ENCODE data around the gene DESI1.

Gene DESI1

DNA sequence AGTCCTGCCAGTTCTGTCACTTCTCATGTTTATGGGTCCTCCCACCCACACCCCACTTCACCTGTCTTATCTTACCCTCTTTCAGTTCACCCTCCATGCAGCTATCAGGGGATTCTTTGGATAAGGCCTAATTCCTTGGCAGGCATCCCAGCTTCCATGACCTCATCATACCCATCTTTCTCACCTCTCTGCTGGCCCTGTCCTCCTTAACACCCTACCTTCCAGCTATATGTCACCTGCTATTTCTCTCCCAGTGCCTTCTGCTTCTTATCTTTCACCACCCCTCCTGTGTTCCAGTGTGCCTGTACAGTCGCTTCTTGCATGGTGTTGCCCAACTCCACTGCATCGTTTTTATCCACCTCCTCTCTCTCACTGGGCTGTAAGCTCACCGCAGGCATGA lies 39.6 kb upstream of the DESI1 start:
- TF ChIP-seq, protein P1, sequence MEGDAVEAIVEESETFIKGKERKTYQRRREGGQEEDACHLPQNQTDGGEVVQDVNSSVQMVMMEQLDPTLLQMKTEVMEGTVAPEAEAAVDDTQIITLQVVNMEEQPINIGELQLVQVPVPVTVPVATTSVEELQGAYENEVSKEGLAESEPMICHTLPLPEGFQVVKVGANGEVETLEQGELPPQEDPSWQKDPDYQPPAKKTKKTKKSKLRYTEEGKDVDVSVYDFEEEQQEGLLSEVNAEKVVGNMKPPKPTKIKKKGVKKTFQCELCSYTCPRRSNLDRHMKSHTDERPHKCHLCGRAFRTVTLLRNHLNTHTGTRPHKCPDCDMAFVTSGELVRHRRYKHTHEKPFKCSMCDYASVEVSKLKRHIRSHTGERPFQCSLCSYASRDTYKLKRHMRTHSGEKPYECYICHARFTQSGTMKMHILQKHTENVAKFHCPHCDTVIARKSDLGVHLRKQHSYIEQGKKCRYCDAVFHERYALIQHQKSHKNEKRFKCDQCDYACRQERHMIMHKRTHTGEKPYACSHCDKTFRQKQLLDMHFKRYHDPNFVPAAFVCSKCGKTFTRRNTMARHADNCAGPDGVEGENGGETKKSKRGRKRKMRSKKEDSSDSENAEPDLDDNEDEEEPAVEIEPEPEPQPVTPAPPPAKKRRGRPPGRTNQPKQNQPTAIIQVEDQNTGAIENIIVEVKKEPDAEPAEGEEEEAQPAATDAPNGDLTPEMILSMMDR (conservative IDR thresholded peaks at IDR 0.05; ENCODE audit: low read length) = no peak
- H3K4me3 ChIP-seq (ENCODE audit: low read length) = no peak overlapping the region
- no peak for DNase-seq (ENCODE audit: low read depth)

DNA sequence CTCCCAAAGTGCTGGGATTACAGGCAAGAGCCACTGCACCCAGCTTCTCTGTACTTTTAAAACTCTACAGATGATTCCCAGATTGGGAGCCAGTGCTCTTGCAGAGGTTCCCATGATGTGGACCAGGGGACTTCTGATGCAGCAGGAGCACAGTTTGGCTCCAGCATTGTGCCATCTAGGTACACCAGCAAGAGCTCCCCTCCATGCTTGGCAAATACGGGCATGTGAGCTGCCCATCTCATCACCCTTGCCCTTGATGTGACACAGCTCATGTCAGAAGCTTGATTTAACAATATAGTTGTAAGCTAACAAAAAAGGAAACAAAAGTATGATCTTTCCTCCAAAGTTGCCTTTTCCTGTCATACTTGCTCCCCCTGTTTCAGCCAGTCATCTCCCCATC lies 39.1 kb upstream of the DESI1 start:
- TF ChIP-seq, protein P1 (conservative IDR thresholded peaks at IDR 0.05; ENCODE audit: low read length) = no peak
- no peak for DNase-seq (ENCODE audit: low read depth)

DNA sequence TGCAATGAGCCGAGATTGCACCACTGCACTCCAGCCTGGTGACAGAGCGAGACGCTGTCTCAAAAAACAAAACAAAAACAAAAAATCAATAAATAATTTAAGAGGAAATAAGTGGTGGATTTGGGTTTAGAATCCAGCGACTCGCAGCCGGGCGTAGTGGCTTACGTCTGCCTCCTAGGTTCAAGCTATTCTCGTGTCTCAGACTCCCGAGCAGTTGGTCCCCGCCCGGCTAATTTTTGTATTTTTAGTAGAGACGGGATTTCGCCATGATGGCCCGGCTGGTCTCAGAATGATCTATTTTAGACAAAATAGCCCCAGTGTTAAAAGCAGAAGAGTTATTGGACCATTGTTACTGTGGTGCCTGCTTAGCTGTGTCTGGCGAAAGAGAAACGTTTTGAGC lies 38.0 kb upstream of the DESI1 start:
- DNase-seq (ENCODE audit: low read depth) = no peak
- TF ChIP-seq, protein P1 (conservative IDR thresholded peaks at IDR 0.05; ENCODE audit: low read length) = no peak
- H3K4me3 ChIP-seq (ENCODE audit: low read length) = no peak overlapping the region

More for the DNA sequence above, 39.1 kb upstream of the DESI1 start:
- no peak overlapping the region for H3K4me3 ChIP-seq (ENCODE audit: low read length)

DNA sequence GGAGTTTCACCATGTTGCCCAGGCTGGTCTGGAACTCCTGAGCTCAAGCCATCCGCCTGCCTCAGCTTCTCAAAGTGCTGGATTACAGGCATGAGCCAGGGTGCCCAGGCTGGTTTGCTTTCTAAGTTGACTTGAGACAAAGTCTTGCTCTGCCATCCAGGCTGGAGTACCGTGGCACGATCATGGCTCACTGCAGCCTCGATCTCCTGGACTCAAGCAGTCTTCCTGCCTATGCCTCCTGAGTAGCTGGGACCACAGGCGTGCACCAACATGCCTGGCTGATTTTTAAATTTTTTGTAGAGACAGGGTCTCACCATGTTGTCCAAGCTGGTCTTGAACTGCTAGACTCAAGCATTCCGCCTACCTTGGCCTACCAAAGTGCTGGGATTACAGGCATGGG lies 36.9 kb upstream of the DESI1 start:
- no peak overlapping the region for H3K4me3 ChIP-seq (ENCODE audit: low read length)
- TF ChIP-seq, protein P1 (conservative IDR thresholded peaks at IDR 0.05; ENCODE audit: low read length) = no peak
- DNase-seq (ENCODE audit: low read depth) = no peak

DNA sequence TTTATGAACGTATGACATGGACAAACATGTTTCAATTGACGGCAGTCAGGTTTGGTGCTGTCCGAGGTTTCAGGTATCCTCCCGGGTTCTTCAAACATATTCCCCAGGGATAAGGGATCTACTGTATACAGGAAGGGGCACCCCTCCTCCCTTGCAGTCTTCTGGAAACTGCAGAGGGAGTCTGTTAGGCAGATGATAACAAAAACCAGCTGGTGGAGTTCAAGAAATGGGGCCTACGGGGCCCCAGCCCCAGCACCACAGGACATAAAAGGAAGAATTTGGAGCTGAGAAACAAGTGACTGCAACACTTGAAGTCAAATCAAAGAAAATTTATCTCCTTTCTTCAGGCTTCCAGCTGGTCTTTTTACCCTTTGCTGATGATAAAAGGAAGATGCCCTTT lies 35.7 kb upstream of the DESI1 start:
- TF ChIP-seq, protein P1 (conservative IDR thresholded peaks at IDR 0.05; ENCODE audit: low read length) = no peak
- DNase-seq (ENCODE audit: low read depth) = peak; percentile 13
- no peak overlapping the region for H3K4me3 ChIP-seq (ENCODE audit: low read length)

DNA sequence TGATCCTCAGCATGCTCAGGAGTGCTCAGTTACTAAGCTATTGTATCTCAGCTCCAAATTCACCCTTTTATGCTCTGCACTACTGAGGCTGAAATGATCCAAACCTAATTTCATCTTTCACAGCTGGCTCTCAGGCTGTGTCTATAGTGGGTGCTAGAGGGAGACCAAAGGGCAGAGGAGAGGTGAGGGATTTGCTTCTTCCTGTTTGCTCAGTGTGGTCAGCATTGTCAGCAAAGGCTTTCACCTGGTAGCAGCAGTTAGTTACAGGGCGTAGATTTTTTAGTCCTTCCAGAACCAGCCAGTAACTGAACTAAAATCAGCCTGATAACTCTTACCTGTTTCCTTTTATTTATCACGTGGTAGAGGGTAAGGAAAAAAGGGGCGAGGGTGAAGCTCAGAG lies 33.5 kb upstream of the DESI1 start:
- TF ChIP-seq, protein P1 (conservative IDR thresholded peaks at IDR 0.05; ENCODE audit: low read length) = no peak
- H3K4me3 ChIP-seq (ENCODE audit: low read length) = no peak overlapping the region
- no peak for DNase-seq (ENCODE audit: low read depth)

DNA sequence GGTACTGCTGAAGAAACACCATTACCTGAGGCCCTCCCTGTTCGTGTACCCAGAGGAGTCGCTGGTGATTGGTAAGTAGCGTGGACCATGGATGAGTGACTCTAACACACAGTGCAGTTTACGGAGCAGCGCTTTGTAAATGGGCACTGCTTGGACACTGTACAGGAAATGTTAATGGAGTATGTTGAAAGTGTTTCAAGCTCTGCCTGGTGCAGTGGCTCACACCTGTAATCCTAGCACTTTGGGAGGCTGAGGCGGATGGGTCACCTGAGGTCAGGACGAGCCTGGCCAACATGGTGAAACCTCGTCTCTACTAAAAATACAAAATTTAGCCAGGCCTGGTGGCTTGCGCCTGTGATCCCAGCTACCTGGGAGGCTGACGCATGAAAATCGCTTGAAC lies 30.0 kb upstream of the DESI1 start:
- H3K4me3 ChIP-seq (ENCODE audit: low read length) = no peak overlapping the region
- TF ChIP-seq, protein P1 (conservative IDR thresholded peaks at IDR 0.05; ENCODE audit: low read length) = no peak
- DNase-seq (ENCODE audit: low read depth) = no peak

Measured in AG10803 (cell line).